Esophagus squamous epithelium (tissue), 4 donors: ENCODE measurements around the gene EVL.

Source experiments
- CTCF ChIP-seq, 6 experiments: fragments of 450-650 bp in 4 of 6; fragments of 200-600 bp in 2 of 6; sonication (generic) in 2 of 6; IDR thresholded peaks; one replicate each; pipeline ENCODE4 v1.5.1; 2016 to 2019; ENCODE audit warnings: antibody characterized with exemption in 6 of 6, mild to moderate bottlenecking in 4 of 6, moderate library complexity in 4 of 6
- POLR2A ChIP-seq, 4 donors: fragments of 450-650 bp; IDR thresholded peaks; one replicate each; pipeline ENCODE4 v1.6.1; 2017; ENCODE audit warnings: antibody characterized with exemption in 4 of 4, mild to moderate bottlenecking in 4 of 4, moderate library complexity in 3 of 4

GRCh38 chr14:100076133-100076532 is 10.9 kb downstream of the EVL start:
- TF ChIP-seq CTCF (IDR thresholded peaks at IDR 0.05): peak in 2 of 6 experiments; percentile 18 to 38
- TF ChIP-seq POLR2A (IDR thresholded peaks at IDR 0.05): no peak
